IPS-18a (cell line): ENCODE data around the gene APIP.

Experiments used
- H3K27ac ChIP-seq: one replicate; pipeline ENCODE4 v1.5.1; 2013; ENCODE audit warnings: low read length
- H3K27me3 ChIP-seq: one replicate; pipeline ENCODE4 v1.6.1; 2013; ENCODE audit warnings: mild to moderate bottlenecking, low read length; ENCODE audit not compliant: control insufficient read depth, insufficient read depth
- H3K36me3 ChIP-seq: one replicate; pipeline ENCODE4 v1.6.1; 2013; ENCODE audit warnings: low read depth, low read length; ENCODE audit not compliant: control insufficient read depth
- H3K4me1 ChIP-seq: one replicate; pipeline ENCODE4 v1.6.1; 2013; ENCODE audit warnings: low read depth, low read length; ENCODE audit not compliant: control insufficient read depth
- H3K4me3 ChIP-seq: one replicate; pipeline ENCODE4 v1.5.1; 2013; ENCODE audit warnings: low read length
- H3K9ac ChIP-seq: one replicate; pipeline ENCODE4 v1.6.1; 2013; ENCODE audit warnings: mild to moderate bottlenecking, low read length, moderate library complexity
- H3K9me3 ChIP-seq: one replicate; pipeline ENCODE4 v1.6.1; 2013; ENCODE audit warnings: low read depth, low read length; ENCODE audit not compliant: control insufficient read depth

The APIP gene

GRCh38 chr11:34855754-34856095, 60.5 kb downstream of the APIP start:
- no peaks in the 10 kb centered on the region for H3K36me3 ChIP-seq
- no peak overlapping the region for H3K4me3 ChIP-seq
- no peak overlapping the region for H3K27ac ChIP-seq
- no peak overlapping the region for H3K9ac ChIP-seq
- no peaks in the 10 kb centered on the region for H3K27me3 ChIP-seq
- H3K9me3 ChIP-seq = no peaks in the 10 kb centered on the region
- H3K4me1 ChIP-seq = no peaks in the 10 kb centered on the region

- H3K9me3 ChIP-seq = no peaks in the 10 kb centered on the region
- H3K9ac ChIP-seq = no peak overlapping the region
- no peak overlapping the region for H3K4me3 ChIP-seq
- H3K27me3 ChIP-seq = no peaks in the 10 kb centered on the region
- no peaks in the 10 kb centered on the region for H3K36me3 ChIP-seq
- H3K4me1 ChIP-seq = no peaks in the 10 kb centered on the region
- H3K27ac ChIP-seq = no peak overlapping the region
These were observed 61.0 kb downstream of the APIP start for GRCh38 chr11:34855021-34855753.

GRCh38 chr11:34851916-34852315, 64.3 kb downstream of the APIP start:
- Histone ChIP-seq H3K27me3 (no peaks in the 10 kb centered on the region), H3K9me3 (no peaks in the 10 kb centered on the region), H3K4me3 (no peak overlapping the region), H3K4me1 (no peaks in the 10 kb centered on the region), H3K27ac (no peak overlapping the region), H3K36me3 (no peaks in the 10 kb centered on the region), H3K9ac (no peak overlapping the region)

DNA sequence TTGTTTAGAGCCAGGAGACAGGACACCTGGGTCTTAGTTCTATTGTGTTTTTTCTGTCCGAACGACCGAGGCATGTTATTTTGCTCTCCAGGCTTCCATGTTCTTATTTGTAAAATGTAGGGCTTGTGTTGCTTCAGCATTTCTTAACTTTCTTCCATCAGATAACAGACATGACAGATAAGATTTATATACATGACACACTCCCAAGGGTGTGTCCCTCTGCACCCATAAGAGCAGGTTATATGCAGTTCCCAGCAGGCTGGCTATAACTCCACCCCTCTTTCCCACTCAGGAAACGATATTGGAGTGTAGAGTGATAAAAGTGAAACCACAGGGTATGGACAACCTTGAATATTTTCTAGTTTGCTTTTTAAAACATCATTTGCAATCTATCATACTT, 65.8 kb downstream of the APIP start:
- Histone ChIP-seq H3K27ac (no peak overlapping the region), H3K36me3 (no peaks in the 10 kb centered on the region), H3K4me3 (no peak overlapping the region), H3K27me3 (no peaks in the 10 kb centered on the region), H3K4me1 (no peaks in the 10 kb centered on the region), H3K9me3 (no peaks in the 10 kb centered on the region), H3K9ac (no peak overlapping the region)

DNA sequence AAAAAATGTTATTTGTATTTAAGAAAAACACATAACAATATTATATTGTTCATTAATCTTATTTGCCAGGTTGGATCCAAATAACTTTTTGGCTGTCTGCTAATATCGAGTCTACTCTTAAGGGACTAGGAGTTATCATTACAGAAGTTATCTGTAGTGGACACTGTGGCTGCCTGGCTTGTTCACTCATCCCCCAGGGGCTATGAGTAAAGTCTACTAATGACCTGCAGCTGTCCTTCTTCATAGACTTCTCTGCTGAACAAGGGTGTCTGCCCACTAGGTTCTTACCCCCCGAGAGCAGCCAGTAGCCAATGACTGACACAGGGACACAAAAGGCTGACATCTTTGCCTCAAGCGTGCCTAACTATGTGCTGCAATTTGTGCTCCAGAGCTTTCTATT, 69.7 kb downstream of the APIP start:
- H3K9ac ChIP-seq = no peak overlapping the region
- no peaks in the 10 kb centered on the region for H3K27me3 ChIP-seq
- H3K9me3 ChIP-seq = no peaks in the 10 kb centered on the region
- H3K4me3 ChIP-seq = no peak overlapping the region
- no peaks in the 10 kb centered on the region for H3K4me1 ChIP-seq
- H3K36me3 ChIP-seq = no peaks in the 10 kb centered on the region
- H3K27ac ChIP-seq = no peak overlapping the region

GRCh38 chr11:34844463-34845112, 71.6 kb downstream of the APIP start:
- no peaks in the 10 kb centered on the region for H3K4me1 ChIP-seq
- H3K36me3 ChIP-seq = no peaks in the 10 kb centered on the region
- H3K4me3 ChIP-seq = no peak overlapping the region
- H3K27me3 ChIP-seq = no peaks in the 10 kb centered on the region
- H3K27ac ChIP-seq = no peak overlapping the region
- no peaks in the 10 kb centered on the region for H3K9me3 ChIP-seq
- no peak overlapping the region for H3K9ac ChIP-seq

GRCh38 chr11:34843271-34843670, 72.9 kb downstream of the APIP start:
- no peak overlapping the region for H3K9ac ChIP-seq

DNA sequence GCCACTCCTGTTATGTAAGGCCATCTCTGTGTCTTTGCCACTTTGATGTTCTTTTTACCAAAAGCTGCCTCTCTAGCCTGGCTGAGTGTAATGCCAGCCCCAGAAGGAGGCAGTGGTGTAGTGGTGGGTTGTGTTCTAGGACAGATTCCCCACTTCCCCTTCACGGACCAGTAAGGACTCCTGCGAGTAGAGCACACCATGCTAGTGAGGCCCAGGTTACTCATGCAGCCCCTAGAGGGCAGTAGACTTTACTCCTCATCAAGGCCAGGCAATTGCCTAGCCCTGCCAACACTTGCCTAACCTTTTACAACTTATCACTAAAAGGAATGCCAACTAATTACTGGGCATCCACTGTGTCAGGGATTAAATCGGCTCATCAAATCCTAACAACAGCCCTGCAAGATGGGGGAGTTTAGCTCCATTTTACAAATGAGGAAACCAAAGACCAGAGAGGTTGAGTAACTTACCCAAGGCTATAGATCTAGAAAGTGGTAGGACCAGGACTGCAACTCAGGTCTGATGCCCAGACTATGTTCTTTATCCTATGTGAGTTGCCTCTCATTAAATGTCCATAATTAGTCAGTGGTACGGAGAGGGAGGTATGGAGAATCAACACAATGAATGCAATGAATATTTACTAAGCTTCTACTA, 75.3 kb downstream of the APIP start:
- Histone ChIP-seq H3K27ac (no peak overlapping the region), H3K27me3 (no peaks in the 10 kb centered on the region), H3K9me3 (no peaks in the 10 kb centered on the region), H3K36me3 (no peaks in the 10 kb centered on the region), H3K4me1 (no peaks in the 10 kb centered on the region), H3K4me3 (no peak overlapping the region), H3K9ac (no peak overlapping the region)

More at GRCh38 chr11:34843271-34843670, 72.9 kb downstream of the APIP start:
- no peaks in the 10 kb centered on the region for H3K4me1 ChIP-seq
- no peak overlapping the region for H3K27ac ChIP-seq
- H3K36me3 ChIP-seq = no peaks in the 10 kb centered on the region
- no peaks in the 10 kb centered on the region for H3K9me3 ChIP-seq
- no peak overlapping the region for H3K4me3 ChIP-seq
- H3K27me3 ChIP-seq = no peaks in the 10 kb centered on the region

- H3K9me3 ChIP-seq = no peaks in the 10 kb centered on the region
- H3K9ac ChIP-seq = no peak overlapping the region
- no peak overlapping the region for H3K27ac ChIP-seq
- no peaks in the 10 kb centered on the region for H3K27me3 ChIP-seq
- H3K36me3 ChIP-seq = no peaks in the 10 kb centered on the region
- H3K4me3 ChIP-seq = no peak overlapping the region
- H3K4me1 ChIP-seq = no peaks in the 10 kb centered on the region
These were observed 76.2 kb downstream of the APIP start for GRCh38 chr11:34839969-34840368.

DNA sequence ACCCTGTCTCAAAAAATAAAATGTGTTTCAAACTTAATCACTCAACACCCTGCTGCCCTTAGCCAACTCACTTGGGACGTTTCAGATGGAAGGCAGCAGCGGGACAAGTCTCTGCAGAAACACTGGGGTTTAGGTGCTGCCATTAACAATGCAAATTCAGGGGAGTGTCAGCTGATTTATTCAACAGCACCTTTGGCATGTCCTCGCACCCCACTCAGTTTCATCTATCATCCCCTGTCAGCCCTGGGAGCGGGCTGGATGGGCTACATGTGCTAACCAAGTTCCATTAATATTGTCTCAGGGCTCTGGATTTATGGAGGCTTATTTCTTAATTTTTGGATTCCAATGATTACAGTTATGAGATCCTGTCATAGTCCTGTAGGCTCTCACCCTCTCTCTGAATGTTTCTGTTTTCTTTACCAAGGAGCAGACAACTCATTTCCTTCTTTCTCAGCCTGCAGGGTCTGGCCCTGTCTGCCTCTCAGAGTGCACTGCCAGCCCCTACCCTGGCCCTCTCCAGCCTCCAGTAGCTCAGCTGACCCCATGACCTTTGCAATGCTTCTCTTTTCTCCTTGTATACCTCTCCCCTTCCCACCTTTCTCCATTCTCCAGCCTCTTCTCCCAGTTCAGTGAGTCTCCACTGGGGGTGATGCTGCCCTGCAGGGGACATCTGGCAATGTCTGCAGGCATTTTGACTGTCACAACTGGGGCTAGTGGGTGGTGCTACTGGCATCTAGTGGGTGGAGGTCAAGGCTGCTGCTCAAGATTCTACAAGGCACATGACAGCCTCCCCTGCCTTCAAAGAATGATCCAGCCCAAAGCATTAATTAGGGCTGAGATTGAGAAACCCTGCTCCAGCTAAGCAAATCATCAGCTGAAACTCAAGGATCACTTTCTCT, 79.0 kb downstream of the APIP start:
- Histone ChIP-seq H3K9me3 (no peaks in the 10 kb centered on the region), H3K4me1 (no peaks in the 10 kb centered on the region), H3K27me3 (no peaks in the 10 kb centered on the region), H3K36me3 (no peaks in the 10 kb centered on the region), H3K4me3 (no peak overlapping the region), H3K27ac (no peak overlapping the region), H3K9ac (no peak overlapping the region)

- Histone ChIP-seq H3K9ac (no peak overlapping the region), H3K9me3 (no peaks in the 10 kb centered on the region), H3K36me3 (no peaks in the 10 kb centered on the region), H3K4me1 (no peaks in the 10 kb centered on the region), H3K27ac (no peak overlapping the region), H3K4me3 (no peak overlapping the region), H3K27me3 (no peaks in the 10 kb centered on the region)
These were observed 82.6 kb downstream of the APIP start for GRCh38 chr11:34833602-34834001.
